Measurements from ENCODE around the gene TRPV2.

TRPV2 gene

DNA sequence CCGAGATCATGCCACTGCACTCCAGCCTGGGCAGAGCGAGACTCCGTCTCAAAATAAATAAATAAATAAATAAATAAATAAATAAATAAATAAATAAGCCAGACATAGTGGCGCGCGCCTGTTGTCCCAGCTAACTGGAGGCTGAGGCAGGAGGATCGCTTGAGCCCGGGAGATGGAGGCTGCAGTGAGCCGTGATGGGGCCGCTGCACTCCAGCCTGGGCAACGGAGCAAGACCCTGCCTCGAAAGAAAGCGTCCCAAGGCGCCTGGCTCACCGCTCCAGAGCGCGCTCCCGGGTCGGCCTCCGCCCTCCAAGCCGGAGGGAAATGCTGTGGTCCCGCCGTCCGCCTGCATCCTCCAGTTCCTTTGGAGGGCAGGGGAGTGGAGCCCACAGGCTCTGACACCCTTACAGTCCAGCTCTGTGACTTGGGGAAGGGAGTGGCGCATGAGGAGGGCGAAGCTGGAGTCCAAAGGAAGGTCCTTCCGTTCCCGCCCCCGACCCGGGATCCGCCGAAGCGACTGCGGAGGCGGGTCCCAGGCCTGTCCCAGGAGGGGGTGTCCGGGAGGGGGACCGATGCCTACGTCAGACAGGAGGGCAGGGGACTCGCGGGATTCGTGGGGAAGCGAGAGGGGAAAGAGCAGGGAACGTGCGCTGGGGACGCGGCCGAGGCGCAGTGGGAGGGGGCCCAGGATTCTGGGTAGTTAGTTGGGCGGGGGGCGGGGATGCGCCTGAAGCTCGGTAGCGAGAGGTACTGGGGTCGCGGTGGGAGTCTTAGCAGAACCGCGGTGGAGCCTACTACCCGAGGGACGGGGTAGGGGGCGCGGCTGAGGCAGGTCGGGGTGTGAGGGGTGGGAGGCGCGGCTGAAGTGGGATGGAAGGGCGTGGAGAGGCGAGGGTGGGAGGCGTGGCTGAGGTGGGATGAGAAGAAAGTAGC lies 8.4 kb upstream of the TRPV2 start:
- no peak for DNase-seq (ENCODE audit: low read depth in 2 of 2)

- no peak for DNase-seq (ENCODE audit: low read depth in 2 of 2)
Observed at GRCh38 chr17:16407911-16408588, 7.3 kb upstream of the TRPV2 start.

DNA sequence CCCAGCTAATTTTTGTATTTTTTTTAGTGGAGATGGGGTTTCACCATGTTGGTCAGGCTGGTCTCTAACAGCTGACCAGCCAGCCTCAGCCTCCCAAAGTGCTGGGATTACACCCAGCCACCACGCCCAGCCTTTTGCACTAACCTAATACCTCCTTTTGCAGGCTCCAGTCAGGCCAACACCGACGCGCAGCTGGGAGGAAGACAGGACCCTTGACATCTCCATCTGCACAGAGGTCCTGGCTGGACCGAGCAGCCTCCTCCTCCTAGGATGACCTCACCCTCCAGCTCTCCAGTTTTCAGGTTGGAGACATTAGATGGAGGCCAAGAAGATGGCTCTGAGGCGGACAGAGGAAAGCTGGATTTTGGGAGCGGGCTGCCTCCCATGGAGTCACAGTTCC lies 2.0 kb downstream of the TRPV2 start:
- no peak for DNase-seq (ENCODE audit: low read depth in 2 of 2)

GRCh38 chr17:16417896-16418684 lies 2.7 kb downstream of the TRPV2 start:
- no peak for DNase-seq (ENCODE audit: low read depth in 2 of 2)

GRCh38 chr17:16418685-16419068 lies 3.3 kb downstream of the TRPV2 start:
- DNase-seq (ENCODE audit: low read depth in 2 of 2): no peak

GRCh38 chr17:16419074-16419928 lies 3.9 kb downstream of the TRPV2 start:
- DNase-seq (ENCODE audit: low read depth in 2 of 2): peak; percentile 34 to 47

DNA sequence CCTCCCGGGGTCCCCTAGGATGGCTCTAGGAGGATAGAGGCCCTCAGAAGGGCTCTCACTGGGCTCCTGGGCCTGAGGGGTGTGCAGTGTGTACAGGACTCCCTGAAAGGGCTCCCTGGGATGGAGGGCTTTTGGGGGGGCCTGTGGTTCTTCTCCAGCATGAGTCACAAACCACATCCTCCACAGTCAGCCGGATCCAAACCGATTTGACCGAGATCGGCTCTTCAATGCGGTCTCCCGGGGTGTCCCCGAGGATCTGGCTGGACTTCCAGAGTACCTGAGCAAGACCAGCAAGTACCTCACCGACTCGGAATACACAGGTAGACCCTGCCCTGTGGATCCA lies 4.5 kb downstream of the TRPV2 start:
- DNase-seq (ENCODE audit: low read depth in 2 of 2): no peak

DNA sequence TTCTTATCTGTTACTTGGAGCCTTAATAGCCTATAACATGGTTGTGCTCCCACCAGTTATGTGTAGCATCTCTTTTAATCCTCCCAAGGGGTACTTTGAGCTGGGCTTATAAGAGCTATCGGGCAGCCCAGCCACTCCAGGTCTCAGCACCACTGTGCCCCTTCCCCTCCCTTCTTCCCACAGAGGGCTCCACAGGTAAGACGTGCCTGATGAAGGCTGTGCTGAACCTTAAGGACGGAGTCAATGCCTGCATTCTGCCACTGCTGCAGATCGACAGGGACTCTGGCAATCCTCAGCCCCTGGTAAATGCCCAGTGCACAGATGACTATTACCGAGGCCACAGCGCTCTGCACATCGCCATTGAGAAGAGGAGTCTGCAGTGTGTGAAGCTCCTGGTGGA lies 7.0 kb downstream of the TRPV2 start:
- no peak for DNase-seq (ENCODE audit: low read depth in 2 of 2)

GRCh38 chr17:16423226-16423872 lies 8.0 kb downstream of the TRPV2 start:
- no peak for DNase-seq (ENCODE audit: low read depth in 2 of 2)

DNA sequence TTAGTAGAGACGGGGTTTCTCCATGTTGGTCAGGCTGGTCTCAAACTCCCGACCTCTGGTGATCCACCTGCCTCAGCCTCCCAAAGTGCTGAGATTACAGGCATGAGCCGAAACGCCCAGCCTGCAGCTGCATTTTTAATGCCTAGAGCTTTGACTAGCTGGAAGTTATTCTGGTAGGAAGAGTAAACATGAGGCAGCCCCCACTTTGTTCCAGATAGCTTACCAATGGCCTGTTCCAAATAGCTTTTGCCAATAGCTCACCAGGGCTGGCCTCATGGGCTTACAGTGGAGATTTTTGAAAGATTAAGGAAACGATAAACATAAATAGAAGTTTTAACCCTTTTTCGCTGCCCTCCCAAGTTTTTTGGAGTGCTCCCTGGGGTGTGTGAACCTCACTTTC lies 9.8 kb downstream of the TRPV2 start:
- no peak for DNase-seq (ENCODE audit: low read depth in 2 of 2)

- DNase-seq (ENCODE audit: low read depth in 2 of 2): no peak
Observed at GRCh38 chr17:16425698-16426659, 10.6 kb downstream of the TRPV2 start.

- no peak for DNase-seq (ENCODE audit: low read depth in 2 of 2)
Observed at GRCh38 chr17:16427020-16427419, 11.6 kb downstream of the TRPV2 start.

- DNase-seq (ENCODE audit: low read depth in 2 of 2): no peak
Observed at GRCh38 chr17:16428098-16428882, 12.9 kb downstream of the TRPV2 start.

- DNase-seq (ENCODE audit: low read depth in 2 of 2): no peak
Observed at GRCh38 chr17:16429083-16429482, 13.7 kb downstream of the TRPV2 start.

GRCh38 chr17:16430650-16431049 lies 15.3 kb downstream of the TRPV2 start:
- DNase-seq (ENCODE audit: low read depth in 2 of 2): no peak

DNA sequence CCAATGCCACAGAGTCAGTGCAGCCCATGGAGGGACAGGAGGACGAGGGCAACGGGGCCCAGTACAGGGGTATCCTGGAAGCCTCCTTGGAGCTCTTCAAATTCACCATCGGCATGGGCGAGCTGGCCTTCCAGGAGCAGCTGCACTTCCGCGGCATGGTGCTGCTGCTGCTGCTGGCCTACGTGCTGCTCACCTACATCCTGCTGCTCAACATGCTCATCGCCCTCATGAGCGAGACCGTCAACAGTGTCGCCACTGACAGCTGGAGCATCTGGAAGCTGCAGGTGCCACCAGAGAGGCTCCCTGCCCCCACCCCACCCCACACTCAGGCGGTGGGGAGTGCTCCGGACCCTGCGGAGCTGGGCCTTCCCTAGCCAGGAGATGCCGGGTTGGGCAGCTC lies 16.6 kb downstream of the TRPV2 start:
- DNase-seq (ENCODE audit: low read depth in 2 of 2): no peak

DNA sequence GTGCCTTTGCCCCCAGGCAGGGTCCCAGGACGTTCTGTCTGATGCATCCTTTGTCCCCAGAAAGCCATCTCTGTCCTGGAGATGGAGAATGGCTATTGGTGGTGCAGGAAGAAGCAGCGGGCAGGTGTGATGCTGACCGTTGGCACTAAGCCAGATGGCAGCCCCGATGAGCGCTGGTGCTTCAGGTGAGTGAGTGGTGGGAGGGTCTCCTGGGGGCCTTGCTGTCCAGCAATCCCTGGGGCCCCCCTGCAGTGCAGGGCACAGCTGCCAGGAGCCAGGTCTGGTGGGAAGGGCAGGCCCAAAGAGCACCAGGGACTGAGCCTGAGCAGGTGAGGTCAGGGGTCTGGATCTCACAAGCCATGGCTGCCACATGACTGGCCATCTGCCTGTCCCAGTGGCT lies 18.1 kb downstream of the TRPV2 start:
- DNase-seq (ENCODE audit: low read depth in 2 of 2): no peak

GRCh38 chr17:16434662-16435061 lies 19.3 kb downstream of the TRPV2 start:
- no peak for DNase-seq (ENCODE audit: low read depth in 2 of 2)

Measured in stimulated activated CD8-positive, alpha-beta memory T cell treated with anti-CD3 and anti-CD28 coated beads, Interleukin-2, amount 100 ng/mL, for 1 hour (primary cell).